NCI-H146 (cell line): ENCODE measurements around the gene GRID2.
"Not testable (repeated sequence)": the region's sequence is repeated elsewhere in the genome, so short reads cannot be mapped to it uniquely, and the experiment has no call there.

ENCODE experiments used
- DNase-seq: peaks from one replicate; lab custom pipeline; 2025; lab: John Stamatoyannopoulos, UW

GRID2 gene

GRCh38 chr4:92444143-92444843, 140.5 kb downstream of the GRID2 start:
- not testable (repeated sequence) for DNase-seq

- DNase-seq = no peak
Observed at GRCh38 chr4:92445127-92445526, 141.4 kb downstream of the GRID2 start.

- no peak for DNase-seq
Observed at GRCh38 chr4:92447255-92447905, 143.6 kb downstream of the GRID2 start.

- not testable (repeated sequence) for DNase-seq
Observed at GRCh38 chr4:92448176-92448575, 144.4 kb downstream of the GRID2 start.

- no peak for DNase-seq
Observed at GRCh38 chr4:92450694-92451093, 146.9 kb downstream of the GRID2 start.

GRCh38 chr4:92451782-92452181, 148.0 kb downstream of the GRID2 start:
- DNase-seq = no peak

- not testable (repeated sequence) for DNase-seq
Observed at GRCh38 chr4:92452383-92452782, 148.6 kb downstream of the GRID2 start.

- DNase-seq = no peak
Observed at GRCh38 chr4:92455329-92455839, 151.6 kb downstream of the GRID2 start.

GRCh38 chr4:92455951-92456350, 152.2 kb downstream of the GRID2 start:
- DNase-seq = no peak

- no peak for DNase-seq
Observed at GRCh38 chr4:92461732-92462131, 158.0 kb downstream of the GRID2 start.

- DNase-seq = no peak
Observed at GRCh38 chr4:92477298-92477697, 173.5 kb downstream of the GRID2 start.

GRCh38 chr4:92483341-92483740, 179.6 kb downstream of the GRID2 start:
- no peak for DNase-seq

GRCh38 chr4:92488496-92488895, 184.7 kb downstream of the GRID2 start:
- no peak for DNase-seq

GRCh38 chr4:92497141-92497540, 193.4 kb downstream of the GRID2 start:
- DNase-seq = no peak

- DNase-seq = no peak
Observed at GRCh38 chr4:92501456-92501855, 197.7 kb downstream of the GRID2 start.

- DNase-seq = no peak
Observed at GRCh38 chr4:92506933-92507332, 203.2 kb downstream of the GRID2 start.

GRCh38 chr4:92514627-92515026, 210.9 kb downstream of the GRID2 start:
- DNase-seq = no peak

GRCh38 chr4:92516450-92516849, 212.7 kb downstream of the GRID2 start:
- no peak for DNase-seq

GRCh38 chr4:92519727-92520126, 216.0 kb downstream of the GRID2 start:
- no peak for DNase-seq

- no peak for DNase-seq
Observed at GRCh38 chr4:92520563-92520962, 216.8 kb downstream of the GRID2 start.

- no peak for DNase-seq
Observed at GRCh38 chr4:92521941-92522340, 218.2 kb downstream of the GRID2 start.

- no peak for DNase-seq
Observed at GRCh38 chr4:92522356-92522755, 218.6 kb downstream of the GRID2 start.

- no peak for DNase-seq
Observed at GRCh38 chr4:92524131-92524530, 220.4 kb downstream of the GRID2 start.

GRCh38 chr4:92528541-92528940, 224.8 kb downstream of the GRID2 start:
- no peak for DNase-seq
